ENCODE results near the gene CCSER1. TPM values are rescaled to one million over a fixed set of nuclear protein-coding genes. Genes with fewer than 3 reads are reported as not detected.
"Not testable (repeated sequence)": the region's sequence is repeated elsewhere in the genome, so short reads cannot be mapped to it uniquely, and the experiment has no call there.

Gene CCSER1
- total RNA-seq, 1 donor from 2014 or later: 15.7 TPM

DNA sequence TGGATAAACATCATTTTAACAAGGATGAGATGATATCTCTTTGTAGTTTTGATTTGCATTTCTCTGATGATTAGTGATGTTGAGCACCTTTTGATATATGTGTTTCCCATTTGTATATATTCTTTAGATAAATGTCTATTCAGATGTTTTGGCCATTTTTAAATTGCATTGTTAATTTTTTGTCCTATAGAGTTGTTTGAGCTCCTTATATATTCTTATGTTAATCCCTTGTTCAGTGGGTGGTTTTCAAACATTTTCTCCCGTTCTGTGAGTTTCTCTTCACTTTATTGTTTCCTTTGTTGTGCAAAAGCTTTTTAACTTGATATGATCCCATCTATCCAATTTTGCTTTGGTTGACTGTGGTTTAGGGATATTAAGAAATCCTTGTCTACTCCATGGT, 606.0 kb downstream of the CCSER1 start:
- DNase-seq (ENCODE audit: low spot score): no peak
- intact Hi-C loops (cut with DNase I): no loop called here

- intact Hi-C loops (cut with DNase I): no loop called here
- no peak for DNase-seq (ENCODE audit: low spot score)
Measured at GRCh38 chr4:90745176-90745575, 618.0 kb downstream of the CCSER1 start.

DNA sequence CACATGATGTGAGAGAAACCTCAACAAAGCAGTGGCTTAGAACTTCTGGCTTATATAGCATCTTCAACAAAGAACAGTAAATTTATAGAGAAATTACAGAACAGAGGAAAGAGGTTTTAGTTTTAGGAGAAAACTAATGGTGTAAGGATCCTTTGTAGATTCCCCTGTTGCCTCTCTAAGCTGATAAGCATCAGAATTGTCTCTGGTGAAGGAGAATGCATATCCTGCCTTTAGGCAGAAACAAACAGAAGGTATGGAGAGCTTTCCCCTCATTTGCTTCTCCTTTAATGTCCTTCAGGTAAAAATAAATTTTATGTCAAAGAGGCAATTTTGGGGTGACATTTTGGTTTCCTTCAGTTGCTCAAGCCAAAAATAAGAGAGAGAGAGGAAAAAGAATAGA, 625.9 kb downstream of the CCSER1 start:
- intact Hi-C loops (cut with DNase I): no loop called here
- DNase-seq (ENCODE audit: low spot score): no peak

- DNase-seq (ENCODE audit: low spot score): no peak
- intact Hi-C loops (cut with DNase I): no loop called here
Measured at GRCh38 chr4:90757534-90758060, 630.4 kb downstream of the CCSER1 start.

DNA sequence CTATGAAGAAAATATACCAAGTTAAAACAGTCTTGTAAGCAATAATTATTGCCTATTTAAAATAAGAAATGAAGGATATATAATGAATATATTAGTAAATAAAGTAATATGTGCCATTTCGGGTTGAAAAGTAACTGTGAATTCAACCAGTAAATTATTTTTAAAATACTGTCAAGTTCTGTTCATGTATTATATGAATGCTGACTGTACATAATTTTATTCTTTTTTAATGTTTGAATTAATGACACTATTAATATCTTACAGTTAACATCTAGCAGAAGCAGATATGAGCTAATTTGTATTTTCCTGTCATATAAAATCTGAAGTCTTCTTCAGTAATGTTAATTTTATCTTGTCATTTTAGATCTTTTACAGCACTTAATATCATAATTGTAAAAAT, 632.9 kb downstream of the CCSER1 start:
- no peak for DNase-seq (ENCODE audit: low spot score)
- intact Hi-C loops (cut with DNase I): no loop called here

DNA sequence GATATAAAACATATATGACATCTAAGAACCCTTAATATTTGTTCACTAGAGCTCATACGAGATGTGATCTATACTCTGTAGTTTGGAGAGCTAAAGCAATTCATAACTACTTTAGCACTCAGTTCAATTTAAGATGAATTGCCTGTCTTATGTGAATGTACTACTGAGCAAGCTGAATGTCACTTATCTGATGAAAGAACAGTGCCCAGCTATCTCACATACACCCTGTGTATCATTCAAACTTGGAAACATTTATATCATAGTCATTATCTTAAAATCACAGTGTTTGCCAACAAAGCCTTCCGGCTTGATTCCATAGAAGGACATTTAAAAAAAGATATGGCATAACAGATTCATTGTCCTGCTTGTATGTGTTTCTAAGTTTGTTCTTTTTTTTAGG, 639.6 kb downstream of the CCSER1 start:
- no peak for DNase-seq (ENCODE audit: low spot score)
- intact Hi-C loops (cut with DNase I): no loop called here

DNA sequence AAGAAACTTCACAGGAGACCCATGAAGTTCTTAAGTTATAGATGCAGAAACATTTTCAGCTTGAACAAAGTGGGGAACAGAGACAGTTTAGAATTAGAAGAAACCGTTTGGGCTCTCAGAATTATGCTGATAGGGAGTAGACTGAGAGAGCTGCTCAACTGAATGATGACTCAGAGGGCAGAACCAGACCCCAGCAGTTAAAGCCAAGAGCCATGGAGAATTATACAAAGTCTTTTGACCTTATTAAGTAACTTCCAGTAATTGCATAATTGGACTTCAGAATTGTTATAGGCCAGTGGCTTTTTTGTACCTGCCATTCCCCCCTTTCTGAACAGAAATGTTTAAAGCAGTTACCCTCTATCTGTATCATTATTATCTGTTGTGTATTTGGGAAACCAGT, 642.1 kb downstream of the CCSER1 start:
- no peak for DNase-seq (ENCODE audit: low spot score)

GRCh38 chr4:90780193-90780592, 653.0 kb downstream of the CCSER1 start:
- intact Hi-C loops (cut with DNase I): no loop called here
- DNase-seq (ENCODE audit: low spot score): no peak

More for the DNA sequence above, 642.1 kb downstream of the CCSER1 start:
- intact Hi-C loops (cut with DNase I): no loop called here

DNA sequence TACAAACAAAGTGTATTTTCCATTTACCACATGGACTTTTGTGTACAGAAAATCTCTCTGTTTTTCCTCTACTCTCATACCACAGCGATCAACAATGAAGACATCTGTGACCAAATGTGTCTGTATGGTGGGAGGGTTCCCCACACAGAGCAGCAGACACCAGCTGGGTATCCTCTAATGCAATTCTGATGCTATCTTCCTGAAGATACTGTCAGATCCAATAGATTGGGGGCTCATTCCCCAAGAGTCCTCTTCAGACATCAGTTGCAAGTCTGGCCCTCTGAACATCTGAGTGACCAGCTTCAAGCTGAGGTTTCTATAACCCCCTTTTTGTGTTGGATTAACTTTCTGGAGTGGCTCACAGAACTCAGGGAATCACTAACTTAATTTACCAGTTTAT, 659.4 kb downstream of the CCSER1 start:
- intact Hi-C loops (cut with DNase I): no loop called here

GRCh38 chr4:90792696-90793095, 665.5 kb downstream of the CCSER1 start:
- no peak for DNase-seq (ENCODE audit: low spot score)
- intact Hi-C loops (cut with DNase I): no loop called here

More for the DNA sequence above, 659.4 kb downstream of the CCSER1 start:
- DNase-seq (ENCODE audit: low spot score): no peak

- no peak for DNase-seq (ENCODE audit: low spot score)
- intact Hi-C loops (cut with DNase I): no loop called here
Measured at GRCh38 chr4:90798948-90799347, 671.8 kb downstream of the CCSER1 start.

GRCh38 chr4:90799895-90800294, 672.7 kb downstream of the CCSER1 start:
- intact Hi-C loops (cut with DNase I): no loop called here
- no peak for DNase-seq (ENCODE audit: low spot score)

GRCh38 chr4:90815569-90815968, 688.4 kb downstream of the CCSER1 start:
- intact Hi-C loops (cut with DNase I): no loop called here
- DNase-seq (ENCODE audit: low spot score): no peak

DNA sequence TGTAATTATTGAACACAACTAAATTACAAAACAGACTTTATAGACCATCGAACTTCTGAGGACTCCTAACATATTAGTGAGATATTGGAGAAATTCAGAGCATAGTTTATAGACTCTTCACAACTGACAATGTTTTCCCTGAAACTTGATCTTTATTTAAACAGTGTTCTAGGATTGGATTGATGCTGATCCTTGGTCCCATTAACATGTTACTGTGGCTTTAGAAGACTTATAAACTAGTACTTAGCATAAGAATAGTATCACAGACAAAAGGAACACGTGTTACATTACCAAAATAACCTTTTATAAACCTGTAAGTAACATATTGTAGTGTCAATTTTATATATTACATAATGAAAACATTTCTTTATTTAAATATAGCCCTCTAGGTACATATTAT, 689.6 kb downstream of the CCSER1 start:
- intact Hi-C loops (cut with DNase I): no loop called here
- no peak for DNase-seq (ENCODE audit: low spot score)

DNA sequence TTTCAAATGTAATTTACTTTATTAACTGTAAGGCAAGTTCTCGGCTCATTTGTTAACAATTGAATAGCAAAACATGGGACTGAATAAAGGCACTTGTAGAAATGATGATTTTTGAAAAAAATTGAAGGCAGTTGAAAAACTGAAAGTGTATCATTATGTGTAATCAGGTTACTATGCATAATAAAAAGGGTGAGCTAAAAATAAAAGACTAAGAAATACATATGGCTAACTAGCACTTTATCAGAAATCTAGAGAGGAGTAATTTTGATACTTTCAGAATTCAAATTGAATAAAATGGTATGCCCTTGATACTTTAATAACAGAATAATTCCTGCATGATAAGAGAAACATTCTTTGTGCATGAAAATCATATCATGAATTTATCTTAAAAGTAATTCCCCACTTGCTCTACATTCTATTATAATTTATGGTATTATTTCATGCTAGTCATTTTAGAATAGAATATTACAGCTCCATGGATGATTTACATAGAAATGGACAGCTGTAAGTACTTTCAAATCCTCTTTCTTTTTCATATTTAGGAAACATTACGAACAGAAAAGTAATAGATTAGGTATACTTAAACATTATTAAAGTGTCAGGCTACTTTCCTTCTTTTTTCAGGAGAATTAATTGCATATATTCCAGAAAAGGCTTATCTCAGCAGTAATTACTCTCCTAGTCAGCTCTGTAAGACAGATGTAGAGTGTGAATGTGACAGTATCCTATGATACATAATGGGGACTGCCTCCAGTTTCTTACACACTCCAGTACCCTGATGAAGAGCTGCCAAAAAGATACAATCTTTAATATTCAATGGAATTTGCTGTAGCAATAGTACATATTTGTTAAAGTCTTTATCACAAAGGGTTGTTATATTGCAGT, 697.3 kb downstream of the CCSER1 start:
- no peak for DNase-seq (ENCODE audit: low spot score)
- intact Hi-C loops (cut with DNase I): no loop called here

DNA sequence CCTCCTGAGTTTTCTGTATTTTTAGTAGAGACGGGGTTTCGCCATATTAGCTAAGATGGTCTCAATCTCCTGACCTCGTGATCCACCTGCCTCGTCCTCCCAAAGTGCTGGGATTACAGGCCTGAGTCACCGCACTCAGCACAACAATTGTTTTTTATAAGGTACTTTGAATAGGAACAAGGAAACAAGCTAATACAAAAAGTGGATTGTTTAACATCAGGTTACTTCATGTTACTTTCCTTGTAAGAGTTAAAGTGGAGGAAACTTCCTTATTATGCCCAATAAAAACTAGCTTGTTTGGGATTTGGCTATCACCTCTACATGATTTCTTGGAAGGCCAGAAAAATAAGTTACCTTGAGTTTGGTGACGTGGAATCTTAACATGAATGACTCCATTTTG, 698.7 kb downstream of the CCSER1 start:
- intact Hi-C loops (cut with DNase I): no loop called here
- no peak for DNase-seq (ENCODE audit: low spot score)

GRCh38 chr4:90833706-90834105, 706.5 kb downstream of the CCSER1 start:
- intact Hi-C loops (cut with DNase I): no loop called here
- DNase-seq (ENCODE audit: low spot score): no peak

DNA sequence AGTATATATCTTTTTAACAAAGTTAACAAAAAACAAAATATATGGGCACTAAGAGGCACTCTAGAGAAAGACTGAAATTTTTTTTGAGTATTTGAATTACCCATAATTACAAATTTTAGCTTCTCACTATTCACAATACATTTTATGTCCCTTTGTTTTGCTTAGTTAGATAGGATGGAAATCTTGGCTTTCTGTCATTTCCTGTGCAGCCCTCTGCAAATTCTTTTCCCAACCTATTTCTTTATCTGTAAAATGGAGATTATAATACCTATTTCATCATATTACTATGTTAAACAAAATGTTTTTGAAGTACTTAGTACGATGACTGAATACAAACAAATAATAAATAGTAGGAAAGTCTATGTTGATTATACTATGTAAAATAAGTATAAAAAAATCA, 710.0 kb downstream of the CCSER1 start:
- intact Hi-C loops (cut with DNase I): no loop called here
- DNase-seq (ENCODE audit: low spot score): no peak

DNA sequence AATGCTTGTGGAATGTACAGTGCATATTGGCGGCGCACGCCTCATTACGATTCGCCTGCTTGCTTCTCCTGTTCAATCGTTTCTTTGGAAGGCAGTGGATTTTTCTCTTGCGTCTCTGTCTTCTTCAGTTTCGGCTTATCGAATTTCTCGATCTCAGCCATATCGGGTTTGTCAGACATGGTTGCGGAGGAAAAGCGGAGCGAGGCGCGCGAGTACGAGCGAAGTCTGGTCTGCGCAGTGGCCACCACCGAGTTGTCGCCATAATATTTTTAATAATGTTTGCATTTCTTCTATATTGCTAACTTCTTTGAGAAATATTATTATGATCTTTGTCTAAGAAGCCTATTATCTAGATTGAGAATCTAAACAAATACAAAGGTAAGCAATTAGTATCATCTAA, 711.7 kb downstream of the CCSER1 start:
- intact Hi-C loops (cut with DNase I); DNase-seq (ENCODE audit: low spot score): not testable (repeated sequence)

GRCh38 chr4:90840291-90840690, 713.1 kb downstream of the CCSER1 start:
- intact Hi-C loops (cut with DNase I): no loop called here
- no peak for DNase-seq (ENCODE audit: low spot score)

DNA sequence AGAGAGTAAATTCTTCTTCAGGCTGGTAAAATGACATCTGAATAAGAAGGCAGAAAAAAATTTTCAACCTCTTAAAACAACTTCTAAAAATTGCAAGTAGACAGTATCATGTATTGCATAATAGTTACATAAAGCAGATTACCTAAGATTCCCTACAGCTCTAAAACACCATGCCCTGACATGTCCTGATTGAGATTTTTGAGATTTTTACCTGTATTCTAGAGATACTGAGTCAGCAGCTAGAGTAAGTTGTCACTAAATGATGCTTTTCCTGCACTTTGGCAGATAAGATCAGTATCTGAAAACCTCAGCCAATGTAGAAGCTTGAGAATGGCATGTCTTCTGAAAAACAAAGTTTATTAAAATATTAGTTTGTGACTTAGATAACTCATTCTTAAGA, 713.6 kb downstream of the CCSER1 start:
- intact Hi-C loops (cut with DNase I): no loop called here
- no peak for DNase-seq (ENCODE audit: low spot score)

Measured in cardiac septum (tissue), 1 donor.